ENCODE results near the gene TOX2.

TOX2 gene

DNA sequence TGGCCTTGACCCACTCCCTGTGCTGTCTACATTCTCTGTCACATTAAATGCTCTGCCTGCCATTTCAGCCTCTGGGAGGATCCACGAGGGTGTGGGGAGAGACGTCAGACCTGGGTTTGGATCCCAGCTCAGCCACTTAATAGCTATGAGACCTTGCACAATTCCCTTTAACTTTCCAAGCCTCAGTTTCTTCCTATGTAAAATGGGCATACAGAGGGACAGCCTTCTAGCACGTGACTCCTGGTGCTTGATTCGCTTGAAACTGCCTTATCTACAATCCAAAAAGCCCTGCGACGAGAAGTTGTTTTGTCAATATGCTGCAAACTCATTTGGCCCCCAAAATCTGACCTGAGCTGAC, 40.0 kb downstream of the TOX2 start (continued):
- TF ChIP-seq KLF16 (tag by site-specific recombination; IDR thresholded peaks at IDR 0.05) (no peak), ZNF324 (tag by site-specific recombination; IDR thresholded peaks at IDR 0.05) (no peak), ZNF791 (tag by site-specific recombination; IDR thresholded peaks at IDR 0.05) (no peak), GLIS1 (tag by site-specific recombination; IDR thresholded peaks at IDR 0.05) (no peak), SCRT2 (tag by site-specific recombination; IDR thresholded peaks at IDR 0.05) (no peak)
- TF ChIP-seq, protein P1, sequence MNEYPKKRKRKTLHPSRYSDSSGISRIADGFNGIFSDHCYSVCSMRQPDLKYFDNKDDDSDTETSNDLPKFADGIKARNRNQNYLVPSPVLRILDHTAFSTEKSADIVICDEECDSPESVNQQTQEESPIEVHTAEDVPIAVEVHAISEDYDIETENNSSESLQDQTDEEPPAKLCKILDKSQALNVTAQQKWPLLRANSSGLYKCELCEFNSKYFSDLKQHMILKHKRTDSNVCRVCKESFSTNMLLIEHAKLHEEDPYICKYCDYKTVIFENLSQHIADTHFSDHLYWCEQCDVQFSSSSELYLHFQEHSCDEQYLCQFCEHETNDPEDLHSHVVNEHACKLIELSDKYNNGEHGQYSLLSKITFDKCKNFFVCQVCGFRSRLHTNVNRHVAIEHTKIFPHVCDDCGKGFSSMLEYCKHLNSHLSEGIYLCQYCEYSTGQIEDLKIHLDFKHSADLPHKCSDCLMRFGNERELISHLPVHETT (tag by site-specific recombination; IDR thresholded peaks at IDR 0.05): no peak

DNA sequence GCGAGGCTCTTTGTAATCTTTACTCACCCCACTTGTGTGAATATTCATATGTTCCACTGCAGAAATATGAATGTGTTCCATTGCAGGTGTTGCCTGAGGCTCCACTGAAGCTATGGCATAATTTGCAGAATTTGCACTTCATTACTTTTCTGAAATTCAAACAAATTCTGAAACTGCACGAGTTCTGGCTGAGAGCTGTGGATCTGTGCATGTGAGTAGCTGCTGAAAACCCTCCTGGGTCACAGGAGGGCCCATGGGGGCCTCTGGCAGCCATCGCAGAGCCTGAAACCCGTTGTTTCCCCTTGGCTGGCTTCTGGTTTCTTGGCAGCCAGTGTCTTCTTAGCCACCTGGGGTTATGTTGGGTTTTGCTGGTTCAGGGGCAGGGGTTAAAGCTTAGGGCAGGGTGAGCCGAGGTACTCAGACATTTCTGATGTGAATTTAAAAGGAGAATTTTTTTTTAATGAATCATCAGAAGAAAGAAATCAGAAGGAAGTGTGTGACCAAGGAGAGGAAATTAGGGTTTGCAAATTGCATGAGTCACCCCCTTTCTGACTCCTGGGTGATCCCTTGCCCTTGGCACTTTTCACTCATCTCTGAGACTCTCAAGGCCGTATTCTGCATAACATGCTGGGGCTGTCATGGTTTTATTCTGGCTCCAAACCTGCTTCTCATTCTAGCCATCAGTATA, 40.6 kb downstream of the TOX2 start:
- Histone ChIP-seq H3K4me1 (ENCODE audit: control insufficient read depth, insufficient read depth, low read length) (peaks cover 5% of the 10 kb centered on the region; the same call in 1 of the 2 replicates), H3K36me3 (ENCODE audit: control insufficient read depth in 2 of 2, insufficient read depth in 1 of 2, low read length in 2 of 2) (no peaks in the 10 kb centered on the region), H3K4me3 (ENCODE audit: low read depth, low read length) (no peak overlapping the region), H3K27ac (ENCODE audit: extremely low read depth, low read depth, low read length) (no peak overlapping the region), H3K9me3 (ENCODE audit: control insufficient read depth, insufficient read depth, low read depth, low read length) (no peaks in the 10 kb centered on the region)
- ChIA-PET POLR2A (no interaction called here), CTCF (interaction anchor here (0.6 to 1.2 kb wide), 4 partner anchors 9 to 238 kb away, joined by 3 to 4 read pairs (median 3); no protein-coding TSS in a partner anchor)
- TF ChIP-seq ZBTB20 (tag by site-specific recombination; IDR thresholded peaks at IDR 0.05): 0 out of 2 replicates have a peak, but pooled peaks have one; percentile 10
- TF ChIP-seq ZNF16 (tag by site-specific recombination; IDR thresholded peaks at IDR 0.05; ENCODE audit: low read depth): no peak
- TF ChIP-seq ZNF335 (tag by site-specific recombination; conservative IDR thresholded peaks at IDR 0.05): peak; percentile 47
- no peak for TF ChIP-seq ZNF837 (tag by site-specific recombination; IDR thresholded peaks at IDR 0.05)
- 0 out of 2 replicates have a peak, but pooled peaks have one; percentile 55 for TF ChIP-seq ZNF600 (tag by site-specific recombination; IDR thresholded peaks at IDR 0.05)
- no peak for TF ChIP-seq ZIC2 (tag by site-specific recombination; IDR thresholded peaks at IDR 0.05)
- TF ChIP-seq ZBTB1 (tag by site-specific recombination; IDR thresholded peaks at IDR 0.05): no peak
- TF ChIP-seq KLF16 (tag by site-specific recombination; IDR thresholded peaks at IDR 0.05): no peak
- TF ChIP-seq MZF1 (tag by site-specific recombination; IDR thresholded peaks at IDR 0.05; ENCODE audit: borderline replicate concordance): no peak
- TF ChIP-seq ZNF184 (tag by site-specific recombination; IDR thresholded peaks at IDR 0.05): no peak
- no peak for TF ChIP-seq ZNF146 (tag by site-specific recombination; IDR thresholded peaks at IDR 0.05)
- TF ChIP-seq, protein P2, sequence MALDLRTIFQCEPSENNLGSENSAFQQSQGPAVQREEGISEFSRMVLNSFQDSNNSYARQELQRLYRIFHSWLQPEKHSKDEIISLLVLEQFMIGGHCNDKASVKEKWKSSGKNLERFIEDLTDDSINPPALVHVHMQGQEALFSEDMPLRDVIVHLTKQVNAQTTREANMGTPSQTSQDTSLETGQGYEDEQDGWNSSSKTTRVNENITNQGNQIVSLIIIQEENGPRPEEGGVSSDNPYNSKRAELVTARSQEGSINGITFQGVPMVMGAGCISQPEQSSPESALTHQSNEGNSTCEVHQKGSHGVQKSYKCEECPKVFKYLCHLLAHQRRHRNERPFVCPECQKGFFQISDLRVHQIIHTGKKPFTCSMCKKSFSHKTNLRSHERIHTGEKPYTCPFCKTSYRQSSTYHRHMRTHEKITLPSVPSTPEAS (tag by site-specific recombination; IDR thresholded peaks at IDR 0.05): no peak
- TF ChIP-seq, protein P3, sequence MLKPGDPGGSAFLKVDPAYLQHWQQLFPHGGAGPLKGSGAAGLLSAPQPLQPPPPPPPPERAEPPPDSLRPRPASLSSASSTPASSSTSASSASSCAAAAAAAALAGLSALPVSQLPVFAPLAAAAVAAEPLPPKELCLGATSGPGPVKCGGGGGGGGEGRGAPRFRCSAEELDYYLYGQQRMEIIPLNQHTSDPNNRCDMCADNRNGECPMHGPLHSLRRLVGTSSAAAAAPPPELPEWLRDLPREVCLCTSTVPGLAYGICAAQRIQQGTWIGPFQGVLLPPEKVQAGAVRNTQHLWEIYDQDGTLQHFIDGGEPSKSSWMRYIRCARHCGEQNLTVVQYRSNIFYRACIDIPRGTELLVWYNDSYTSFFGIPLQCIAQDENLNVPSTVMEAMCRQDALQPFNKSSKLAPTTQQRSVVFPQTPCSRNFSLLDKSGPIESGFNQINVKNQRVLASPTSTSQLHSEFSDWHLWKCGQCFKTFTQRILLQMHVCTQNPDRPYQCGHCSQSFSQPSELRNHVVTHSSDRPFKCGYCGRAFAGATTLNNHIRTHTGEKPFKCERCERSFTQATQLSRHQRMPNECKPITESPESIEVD (tag by site-specific recombination; IDR thresholded peaks at IDR 0.05): no peak
- peak; percentile 73 for TF ChIP-seq SP7 (tag by site-specific recombination; IDR thresholded peaks at IDR 0.05)
- 0 out of 2 replicates have a peak, but pooled peaks have one; percentile 14 for TF ChIP-seq GLIS1 (tag by site-specific recombination; IDR thresholded peaks at IDR 0.05)
- TF ChIP-seq ZNF658 (tag by site-specific recombination; IDR thresholded peaks at IDR 0.05): no peak
- no peak for TF ChIP-seq ZNF341 (tag by site-specific recombination; IDR thresholded peaks at IDR 0.05; ENCODE audit: low read depth)
- TF ChIP-seq, protein P4, sequence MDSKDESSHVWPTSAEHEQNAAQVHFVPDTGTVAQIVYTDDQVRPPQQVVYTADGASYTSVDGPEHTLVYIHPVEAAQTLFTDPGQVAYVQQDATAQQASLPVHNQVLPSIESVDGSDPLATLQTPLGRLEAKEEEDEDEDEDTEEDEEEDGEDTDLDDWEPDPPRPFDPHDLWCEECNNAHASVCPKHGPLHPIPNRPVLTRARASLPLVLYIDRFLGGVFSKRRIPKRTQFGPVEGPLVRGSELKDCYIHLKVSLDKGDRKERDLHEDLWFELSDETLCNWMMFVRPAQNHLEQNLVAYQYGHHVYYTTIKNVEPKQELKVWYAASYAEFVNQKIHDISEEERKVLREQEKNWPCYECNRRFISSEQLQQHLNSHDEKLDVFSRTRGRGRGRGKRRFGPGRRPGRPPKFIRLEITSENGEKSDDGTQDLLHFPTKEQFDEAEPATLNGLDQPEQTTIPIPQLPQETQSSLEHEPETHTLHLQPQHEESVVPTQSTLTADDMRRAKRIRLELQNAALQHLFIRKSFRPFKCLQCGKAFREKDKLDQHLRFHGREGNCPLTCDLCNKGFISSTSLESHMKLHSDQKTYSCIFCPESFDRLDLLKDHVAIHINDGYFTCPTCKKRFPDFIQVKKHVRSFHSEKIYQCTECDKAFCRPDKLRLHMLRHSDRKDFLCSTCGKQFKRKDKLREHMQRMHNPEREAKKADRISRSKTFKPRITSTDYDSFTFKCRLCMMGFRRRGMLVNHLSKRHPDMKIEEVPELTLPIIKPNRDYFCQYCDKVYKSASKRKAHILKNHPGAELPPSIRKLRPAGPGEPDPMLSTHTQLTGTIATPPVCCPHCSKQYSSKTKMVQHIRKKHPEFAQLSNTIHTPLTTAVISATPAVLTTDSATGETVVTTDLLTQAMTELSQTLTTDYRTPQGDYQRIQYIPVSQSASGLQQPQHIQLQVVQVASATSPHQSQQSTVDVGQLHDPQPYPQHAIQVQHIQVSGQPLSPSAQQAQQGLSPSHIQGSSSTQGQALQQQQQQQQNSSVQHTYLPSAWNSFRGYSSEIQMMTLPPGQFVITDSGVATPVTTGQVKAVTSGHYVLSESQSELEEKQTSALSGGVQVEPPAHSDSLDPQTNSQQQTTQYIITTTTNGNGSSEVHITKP (tag by site-specific recombination; IDR thresholded peaks at IDR 0.05): peak; percentile 66

All from HEK293 (cell line).